Endothelial cell of umbilical vein (primary cell): Measurements from ENCODE around the gene LAMB2. TPM values are rescaled to one million over a fixed set of nuclear protein-coding genes. Genes with fewer than 3 reads are reported as not detected.
A peak's percentile ranks its signal among the peaks of the same experiment; 100 is the strongest.

Source experiments
- BruUV-seq: library from RNA; stranded (reverse); fragments of 400-500 nt; replicated peaks from 2 replicates; lab custom pipeline; 2021; lab: Mats Ljungman, UMichigan
- CTCF ChIA-PET: fragments of 300-600, 350-600 bp; sonication (Branson Sonifier 250); formaldehyde crosslinking; loops from one replicate; lab custom pipeline; 2021; ENCODE audit warnings: antibody characterized with exemption, inconsistent platforms; lab: Charles Lee
- POLR2A ChIA-PET: fragments of 300-600, 350-600 bp; sonication (Branson Sonifier 250); formaldehyde crosslinking; loops from one replicate; lab custom pipeline; 2021; ENCODE audit warnings: antibody characterized with exemption, inconsistent platforms; lab: Charles Lee
- DNase-seq: peaks from one replicate; pipeline ENCODE4 v3.0.0-alpha.2; 2011; ENCODE audit warnings: low read depth, low spot score
- FAIRE-seq: peaks from 2 replicates; lab custom pipeline; 2011; peaks lifted over from hg19 to GRCh38; lab: Jason Lieb, UNC
- H2AFZ ChIP-seq: 2 replicates; pipeline ENCODE4 v1.6.0; 2012; ENCODE audit warnings: low read depth, low read length, control low read depth, inconsistent platforms
- H3K27ac ChIP-seq: 2 replicates; pipeline ENCODE4 v1.5.1; 2011; ENCODE audit warnings: low read depth, mild to moderate bottlenecking, control low read depth, low read length, moderate library complexity; ENCODE audit not compliant: insufficient read depth
- H3K27me3 ChIP-seq, 2 experiments: 2 replicates each; pipeline versions ENCODE4 v1.6.0 to v1.6.1; 2011; ENCODE audit warnings: low read length in 2 of 2, mixed read lengths in 1 of 2; ENCODE audit not compliant: control insufficient read depth in 2 of 2, insufficient read depth in 2 of 2
- H3K36me3 ChIP-seq, 2 experiments: 2 replicates in 1 of 2; 3 replicates in 1 of 2; pipeline ENCODE4 v1.5.1; 2011; ENCODE audit warnings: low read length in 2 of 2, mild to moderate bottlenecking in 1 of 2, moderate library complexity in 1 of 2; ENCODE audit not compliant: control insufficient read depth in 2 of 2, insufficient read depth in 2 of 2; ENCODE audit errors: extremely low read depth in 1 of 2
- H3K4me1 ChIP-seq: 3 replicates; pipeline ENCODE4 v1.5.1; 2011; ENCODE audit warnings: mild to moderate bottlenecking, low read length; ENCODE audit not compliant: control insufficient read depth, insufficient read depth; ENCODE audit errors: extremely low read depth
- H3K4me2 ChIP-seq: 2 replicates; pipeline ENCODE4 v1.6.1; 2011; ENCODE audit warnings: low read length, control low read depth, mixed read lengths; ENCODE audit not compliant: insufficient read depth
- H3K4me3 ChIP-seq, 3 experiments: fragments of 200-600 bp in 1 of 3; sonication (generic), shearing (Covaris generic) in 1 of 3; replicated peaks in 1 of 3; 2 replicates each; pipeline ENCODE4 v1.5.1; 2011 to 2016; ENCODE audit warnings: control low read depth in 3 of 3, low read length in 3 of 3, mild to moderate bottlenecking in 2 of 3, inconsistent platforms in 1 of 3, low read depth in 1 of 3, moderate library complexity in 1 of 3; ENCODE audit not compliant: insufficient read depth in 1 of 3
- H3K79me2 ChIP-seq: 2 replicates; pipeline ENCODE4 v1.6.0; 2012; ENCODE audit warnings: low read length, inconsistent platforms; ENCODE audit not compliant: control insufficient read depth, insufficient read depth
- H3K9ac ChIP-seq: replicated peaks from 2 replicates; pipeline ENCODE3; 2011; ENCODE audit warnings: low read length, control low read depth; ENCODE audit not compliant: insufficient read depth; ENCODE audit errors: extremely low read depth
- H3K9me1 ChIP-seq: replicated peaks from 3 replicates; pipeline ENCODE4 v1.6.0; 2011; ENCODE audit warnings: mild to moderate bottlenecking, low read length; ENCODE audit not compliant: control insufficient read depth, insufficient read depth; ENCODE audit errors: extremely low read depth
- H3K9me3 ChIP-seq: replicated peaks from 2 replicates; pipeline ENCODE4 v1.5.1; 2012; ENCODE audit warnings: low read length, inconsistent platforms; ENCODE audit not compliant: control insufficient read depth, insufficient read depth
- H4K20me1 ChIP-seq: replicated peaks from 2 replicates; pipeline ENCODE3; 2011; ENCODE audit warnings: mild to moderate bottlenecking, low read length; ENCODE audit not compliant: control insufficient read depth, insufficient read depth; ENCODE audit errors: extremely low read depth
- CTCF ChIP-seq, 2 donors: IDR thresholded peaks; 1 replicate in 1 of 2; 2 replicates in 1 of 2; pipeline ENCODE4 v1.5.1; 2011; ENCODE audit warnings: low read length in 2 of 2, mild to moderate bottlenecking in 2 of 2, moderate library complexity in 2 of 2, control low read depth in 1 of 2, inconsistent platforms in 1 of 2, low read depth in 1 of 2; ENCODE audit not compliant: insufficient read depth in 1 of 2; ENCODE audit errors: extremely low read depth in 1 of 2
- EZH2 ChIP-seq: IDR thresholded peaks from 2 replicates; pipeline ENCODE4 v1.6.1; 2012; ENCODE audit warnings: borderline replicate concordance, low read depth, mild to moderate bottlenecking, moderate library complexity, low read length, inconsistent platforms; ENCODE audit not compliant: severe bottlenecking
- FOS ChIP-seq: IDR thresholded peaks from 2 replicates; pipeline ENCODE4 v1.6.1; 2011; ENCODE audit warnings: mild to moderate bottlenecking, low read length, moderate library complexity, borderline replicate concordance; ENCODE audit not compliant: insufficient read depth
- GATA2 ChIP-seq: IDR thresholded peaks from 2 replicates; pipeline ENCODE4 v1.7.0; 2011; ENCODE audit warnings: low read depth, mild to moderate bottlenecking, moderate library complexity, mixed read lengths, low read length; ENCODE audit not compliant: insufficient read length, insufficient read depth
- JUN ChIP-seq: IDR thresholded peaks from 2 replicates; pipeline ENCODE4 v1.6.1; 2011; ENCODE audit warnings: borderline replicate concordance, low read depth; ENCODE audit not compliant: insufficient read length, insufficient read depth
- MAX ChIP-seq: IDR thresholded peaks from 2 replicates; pipeline ENCODE4 v1.6.1; 2011; ENCODE audit not compliant: insufficient read depth, insufficient read length
- MYC ChIP-seq: IDR thresholded peaks from one replicate; pipeline ENCODE4 v1.6.1; 2011; ENCODE audit warnings: mild to moderate bottlenecking, low read depth, low read length
- POLR2A ChIP-seq: IDR thresholded peaks from 2 replicates; pipeline ENCODE4 v1.6.1; 2012; ENCODE audit warnings: low read depth, mild to moderate bottlenecking, control low read depth, low read length
- POLR2AphosphoS5 ChIP-seq: IDR thresholded peaks from 2 replicates; pipeline ENCODE4 v1.6.1; 2012; ENCODE audit warnings: low read depth, mild to moderate bottlenecking, control low read depth, low read length, moderate library complexity; ENCODE audit not compliant: insufficient read depth
- dilution Hi-C: fragments of 300-500 bp; cut with MboI; formaldehyde crosslinking; loops from one replicate; pipeline ENCODE4 v1.15.0; 2019; ENCODE audit warnings: low sequenced_read_pairs; ENCODE audit not compliant: extremely low pct_ligation_motif_present
- intact Hi-C: fragments of 100-400 bp; cut with micrococcal nuclease; formaldehyde crosslinking; loops from one replicate; pipeline ENCODE4 v1.10.0; 2022
- polyA plus RNA-seq, 4 experiments: library from polyadenylated mRNA; depleted of rRNA in 3 of 4; stranded (reverse) in 3 of 4; unstranded in 1 of 4; fragments of >200 nt; gene quantifications; 2 replicates each; pipeline versions ENCODE4 v1.2.1 to v1.2.3, GENCODE V29; 2011 to 2012; ENCODE audit warnings: missing spikeins in 1 of 4
- total RNA-seq: library from RNA; stranded (reverse); gene quantifications from 2 replicates; pipeline ENCODE4 v1.2.3, GENCODE V29; 2021

Gene LAMB2
- total and polyA plus RNA-seq, 2 donors (not counting 3 experiments of a cell fraction or from before 2014, with no cell fraction given): 423 to 764 TPM

GRCh38 chr3:49174397-49174985, 41.6 kb upstream of the LAMB2 start:
- BruUV-seq: no TSS peak
- Histone ChIP-seq H3K36me3 (peaks cover 0 to 21% of the 10 kb centered on the region in 2 experiments), H3K27me3 (no peaks in the 10 kb centered on the region), H2AFZ (no peak overlapping the region), H3K9ac (no peak overlapping the region), H3K4me2 (no peak overlapping the region), H3K79me2 (no peaks in the 10 kb centered on the region), H3K9me1 (no peaks in the 10 kb centered on the region), H3K4me1 (peaks cover 18% of the 10 kb centered on the region), H3K27ac (no peak overlapping the region), H4K20me1 (no peaks in the 10 kb centered on the region), H3K9me3 (no peaks in the 10 kb centered on the region), H3K4me3 (no peak overlapping the region)
- CTCF ChIA-PET: interaction anchor here (8.5 kb wide), 1 partner anchor 275 kb away, joined by 87 read pairs; no protein-coding TSS in a partner anchor
- dilution Hi-C loops: no loop called here
- intact Hi-C loops: no loop called here
- TF ChIP-seq JUN (no peak), FOS (no peak), POLR2A (no peak), GATA2 (no peak), POLR2AphosphoS5 (no peak), MYC (no peak)
- DNase-seq (no peak), FAIRE-seq (no peak)
- POLR2A ChIA-PET: no interaction called here

GRCh38 chr3:49173792-49174170, 40.9 kb upstream of the LAMB2 start:
- Histone ChIP-seq H3K9me1 (no peaks in the 10 kb centered on the region), H4K20me1 (no peaks in the 10 kb centered on the region), H3K27me3 (no peaks in the 10 kb centered on the region), H3K4me3 (peak overlapping the region in 1 of 3 experiments; percentile 94), H3K9ac (no peak overlapping the region), H3K27ac (no peak overlapping the region), H3K9me3 (no peaks in the 10 kb centered on the region), H3K4me2 (no peak overlapping the region), H3K36me3 (peaks cover 0 to 21% of the 10 kb centered on the region in 2 experiments), H3K79me2 (no peaks in the 10 kb centered on the region), H3K4me1 (peaks cover 18% of the 10 kb centered on the region), H2AFZ (no peak overlapping the region)
- FAIRE-seq (no peak), DNase-seq (no peak)
- intact Hi-C loops: no loop called here
- no TSS peak for BruUV-seq
- CTCF ChIA-PET: interaction anchor here (1.3 to 8.5 kb wide), 2 partner anchors 12 to 276 kb away, joined by 4 to 87 read pairs; no protein-coding TSS in a partner anchor
- POLR2A ChIA-PET: no interaction called here
- dilution Hi-C loops: no loop called here
- no peak for TF ChIP-seq FOS
- no peak for TF ChIP-seq EZH2
- TF ChIP-seq POLR2A: no peak
- TF ChIP-seq MAX: no peak
- TF ChIP-seq POLR2AphosphoS5: no peak
- TF ChIP-seq GATA2: no peak
- TF ChIP-seq CTCF (IDR thresholded peaks at IDR 0.05; ENCODE audit: extremely low read depth in 1 of 2, insufficient read depth in 1 of 2, low read depth in 1 of 2, low read length in 2 of 2): no peak
- TF ChIP-seq MYC: no peak
- no peak for TF ChIP-seq JUN
